ENCODE results near the gene CCL18. TPM values are rescaled to one million over a fixed set of nuclear protein-coding genes. Genes with fewer than 3 reads are reported as not detected.
"Not testable (repeated sequence)": the region's sequence is repeated elsewhere in the genome, so short reads cannot be mapped to it uniquely, and the experiment has no call there.

CCL18 gene
- under 1 TPM in 2 of 5 donors, not detected in 3; 0.22 to 0.25 TPM for polyA plus RNA-seq (ENCODE audit: insufficient read depth in 1 of 5, insufficient read length in 5 of 5, low replicate concordance in 1 of 5)
- long read RNA-seq, donor 1: 0 reads
- long read RNA-seq, donor 2: 0 reads
- long read RNA-seq, donor 3: 0 reads
- long read RNA-seq, donor 4: 0 reads
- long read RNA-seq, donor 5: 0 reads
- long read RNA-seq, donor 6: 0 reads
- long read RNA-seq, donor 7: 0 reads
- long read RNA-seq, donor 8: 0 reads

GRCh38 chr17:36063786-36064541 is at the start of gene CCL18:
Gene CCL18 (plus strand): TSS chr17:36064272. CDS start chr17:36064343, 71 bp downstream.
- DNase-seq: no peak

GRCh38 chr17:36014946-36015345 is 49.1 kb upstream of the CCL18 start:
- DNase-seq: no peak

- not testable (repeated sequence) for DNase-seq
Observed at GRCh38 chr17:36015895-36016294, 48.2 kb upstream of the CCL18 start.

GRCh38 chr17:36016555-36016954 is 47.5 kb upstream of the CCL18 start:
- no peak for DNase-seq

GRCh38 chr17:36017799-36018198 is 46.3 kb upstream of the CCL18 start, which contains the start of gene CCL23:
Gene CCL23 (minus strand): TSS chr17:36017972. CDS start chr17:36017897, 75 bp downstream.
- no peak for DNase-seq

- DNase-seq: no peak
Observed at GRCh38 chr17:36019423-36019822, 44.6 kb upstream of the CCL18 start.

GRCh38 chr17:36024106-36024869 is 39.8 kb upstream of the CCL18 start:
- no peak for DNase-seq

GRCh38 chr17:36027761-36028160 is 36.3 kb upstream of the CCL18 start:
- no peak for DNase-seq

- DNase-seq: no peak
Observed at GRCh38 chr17:36030956-36031355, 33.1 kb upstream of the CCL18 start.

GRCh38 chr17:36034127-36034526 is 29.9 kb upstream of the CCL18 start:
- no peak for DNase-seq

GRCh38 chr17:36036235-36036634 is 27.8 kb upstream of the CCL18 start:
- DNase-seq: no peak

GRCh38 chr17:36048066-36048465 is 16.0 kb upstream of the CCL18 start:
- DNase-seq: no peak

- no peak for DNase-seq
Observed at GRCh38 chr17:36049643-36050042, 14.4 kb upstream of the CCL18 start.

- no peak for DNase-seq
Observed at GRCh38 chr17:36055171-36055570, 8.9 kb upstream of the CCL18 start.

GRCh38 chr17:36055921-36056520 is 8.1 kb upstream of the CCL18 start:
- no peak for DNase-seq

- no peak for DNase-seq
Observed at GRCh38 chr17:36057911-36058310, 6.2 kb upstream of the CCL18 start.

- DNase-seq: no peak
Observed at GRCh38 chr17:36059406-36059805, 4.7 kb upstream of the CCL18 start.

GRCh38 chr17:36060816-36061215 is 3.3 kb upstream of the CCL18 start:
- DNase-seq: no peak

GRCh38 chr17:36066365-36066985 is 2.4 kb downstream of the CCL18 start:
- DNase-seq: no peak

GRCh38 chr17:36068524-36068923 is 4.5 kb downstream of the CCL18 start:
- no peak for DNase-seq

GRCh38 chr17:36069136-36069535 is 5.1 kb downstream of the CCL18 start:
- no peak for DNase-seq

- DNase-seq: no peak
Observed at GRCh38 chr17:36070427-36070826, 6.4 kb downstream of the CCL18 start.

Measured in right lung (tissue), 10 donors.